Aorta (tissue), 5 donors: ENCODE results near the gene SH3RF3. TPM values are rescaled to one million over a fixed set of nuclear protein-coding genes. Genes with fewer than 3 reads are reported as not detected.
A peak's percentile ranks its signal among the peaks of the same experiment; 100 is the strongest.
"Not testable (repeated sequence)": the region's sequence is repeated elsewhere in the genome, so short reads cannot be mapped to it uniquely, and the experiment has no call there.

Experiments used
- ATAC-seq: fragments of 200-7000 bp; cut with Tn5 transposase; one replicate; pipeline ENCODE4 v1.9.1; 2022; ENCODE audit warnings: moderate library complexity; ENCODE audit not compliant: low FRiP score
- DNase-seq, 2 donors: peaks; one replicate each; pipeline ENCODE4 v3.0.0-alpha.2; 2020
- H3K27ac ChIP-seq, 2 donors: one replicate each; pipeline ENCODE4 v1.5.1; 2013; ENCODE audit warnings: low read length in 2 of 2, mild to moderate bottlenecking in 2 of 2, moderate library complexity in 2 of 2, control low read depth in 1 of 2, inconsistent platforms in 1 of 2, low read depth in 1 of 2
- H3K27me3 ChIP-seq, 2 donors: one replicate each; pipeline ENCODE4 v1.6.1; 2013; ENCODE audit warnings: control low read depth in 1 of 2, low read length in 1 of 2, mild to moderate bottlenecking in 1 of 2, moderate library complexity in 1 of 2; ENCODE audit not compliant: insufficient read depth in 2 of 2, control insufficient read depth in 1 of 2
- H3K36me3 ChIP-seq, 2 donors: one replicate each; pipeline ENCODE4 v1.6.1; 2013; ENCODE audit warnings: control low read depth in 1 of 2, low read length in 1 of 2, mild to moderate bottlenecking in 1 of 2; ENCODE audit not compliant: insufficient read depth in 2 of 2, control insufficient read depth in 1 of 2
- H3K4me1 ChIP-seq, 2 donors: one replicate each; pipeline ENCODE4 v1.6.1; 2013; ENCODE audit warnings: low read length in 2 of 2, control low read depth in 1 of 2, mild to moderate bottlenecking in 1 of 2, moderate library complexity in 1 of 2; ENCODE audit not compliant: insufficient read depth in 2 of 2, control insufficient read depth in 1 of 2
- H3K4me3 ChIP-seq, 2 donors: one replicate each; pipeline ENCODE4 v1.5.1; 2013; ENCODE audit warnings: low read length in 2 of 2, control low read depth in 1 of 2, mild to moderate bottlenecking in 1 of 2
- H3K9me3 ChIP-seq: one replicate; pipeline ENCODE4 v1.6.1; 2013; ENCODE audit warnings: mild to moderate bottlenecking, low read length; ENCODE audit not compliant: control insufficient read depth
- WGBS, 2 donors: extraction: QIAGEN DNeasy Blood & Tissue Kit; methylation state at CpG; one replicate each; pipeline ENCODE4 v1.1.7; 2013; 5-methylcytosine and 5-hydroxymethylcytosine counted together
- intact Hi-C, 2 donors: fragments of 100-400 bp; cut with DNase I; formaldehyde crosslinking; loops; one replicate each; pipeline versions ENCODE4 v1.14.2 to v1.15.0; 2022
- polyA plus RNA-seq, 2 donors: library from polyadenylated mRNA; stranded (reverse); fragments of 200-250 nt; gene quantifications; one replicate each; pipeline ENCODE4 v1.2.3, GENCODE V29; 2013
- total RNA-seq, 2 donors: library from RNA; stranded (reverse); fragmentation: NEBNext Ultra II Directional; extraction: Animal tissue kit (Norgen Biotek cat#: 25700); gene quantifications; one replicate each; pipeline ENCODE4 v1.2.1, GENCODE V29; 2021
- donor health status: healthy with polysubstance abuse.
- donor health status: Bipolar disorder and iron deficiency.
- donor health status: DM: no; HTN: no; CAD: no.
- donor health status: DM: no; HTN: no; CAD: no.
- donor health status: DM: yes; HTN: yes; CAD: no.

Gene SH3RF3
- total and polyA plus RNA-seq, 4 donors = 3.1 to 24.4 (median 18.0) TPM

- ATAC-seq = no peak
- Histone ChIP-seq H3K27ac (no peak overlapping the region), H3K27me3 (no peaks in the 10 kb centered on the region), H3K4me3 (no peak overlapping the region), H3K9me3 (no peaks in the 10 kb centered on the region), H3K36me3 (peaks cover 0 to 2% of the 10 kb centered on the region in 2 donors), H3K4me1 (no peaks in the 10 kb centered on the region)
- intact Hi-C loops = no loop called here
- no peak for DNase-seq
- WGBS, 2 donors = 40 to 42% methylated on average over 6 of the region's 6 CpGs
These were observed 406.4 kb downstream of the SH3RF3 start for GRCh38 chr2:109535217-109535946.

- WGBS, 2 donors = 69 to 72% methylated on average over 3 of the region's 3 CpGs
- DNase-seq, intact Hi-C loops: not testable (repeated sequence)
These were observed 407.6 kb downstream of the SH3RF3 start for GRCh38 chr2:109536556-109536955.

GRCh38 chr2:109537565-109538222, 408.7 kb downstream of the SH3RF3 start:
- H3K4me3 ChIP-seq = no peak overlapping the region
- DNase-seq = no peak
- H3K27me3 ChIP-seq = no peaks in the 10 kb centered on the region
- no peaks in the 10 kb centered on the region for H3K9me3 ChIP-seq
- peaks cover 0 to 3% of the 10 kb centered on the region in 2 donors for H3K36me3 ChIP-seq
- intact Hi-C loops = no loop called here
- no peaks in the 10 kb centered on the region for H3K4me1 ChIP-seq
- no peak for ATAC-seq
- WGBS, 2 donors = 74 to 82% methylated on average over 10 of the region's 10 CpGs
- H3K27ac ChIP-seq = no peak overlapping the region

More at GRCh38 chr2:109536556-109536955, 407.6 kb downstream of the SH3RF3 start:
- ATAC-seq, H3K9me3 ChIP-seq, H3K36me3 ChIP-seq, H3K4me3 ChIP-seq, H3K4me1 ChIP-seq, H3K27me3 ChIP-seq, H3K27ac ChIP-seq: not testable (repeated sequence)

- no peaks in the 10 kb centered on the region for H3K4me1 ChIP-seq
- no peaks in the 10 kb centered on the region for H3K9me3 ChIP-seq
- no peak overlapping the region for H3K4me3 ChIP-seq
- no peak for DNase-seq
- H3K36me3 ChIP-seq = peaks cover 0 to 3% of the 10 kb centered on the region in 2 donors
- WGBS, 2 donors = 53 to 65% methylated on average over 8 of the region's 8 CpGs
- ATAC-seq = no peak
- H3K27ac ChIP-seq = no peak overlapping the region
- intact Hi-C loops = no loop called here
- H3K27me3 ChIP-seq = no peaks in the 10 kb centered on the region
These were observed 409.5 kb downstream of the SH3RF3 start for GRCh38 chr2:109538546-109538945.

GRCh38 chr2:109542384-109542783, 413.4 kb downstream of the SH3RF3 start:
- no peak for DNase-seq
- H3K4me1 ChIP-seq = peaks cover 0 to 1% of the 10 kb centered on the region in 2 donors
- intact Hi-C loops = no loop called here
- 80 to 83% methylated on average over 6 of the region's 6 CpGs for WGBS, 2 donors
- no peaks in the 10 kb centered on the region for H3K27me3 ChIP-seq
- H3K36me3 ChIP-seq = peaks cover 0 to 3% of the 10 kb centered on the region in 2 donors
- ATAC-seq = no peak
- H3K27ac ChIP-seq = no peak overlapping the region
- no peak overlapping the region for H3K4me3 ChIP-seq
- H3K9me3 ChIP-seq = no peaks in the 10 kb centered on the region

GRCh38 chr2:109545828-109546713, 417.1 kb downstream of the SH3RF3 start:
- ATAC-seq (peak; percentile 89), DNase-seq (peak in 1 of 2 donors; percentile 87)
- WGBS, 2 donors = 31 to 34% methylated on average over 10 of the region's 10 CpGs
- Histone ChIP-seq H3K27me3 (no peaks in the 10 kb centered on the region), H3K4me1 (peaks cover 0 to 1% of the 10 kb centered on the region in 2 donors), H3K27ac (no peak overlapping the region), H3K36me3 (peaks cover 0 to 2% of the 10 kb centered on the region in 2 donors), H3K4me3 (no peak overlapping the region), H3K9me3 (no peaks in the 10 kb centered on the region)
- intact Hi-C loops = loop anchor here (1.0 to 5.0 kb wide), 2 partner anchors 169 to 171 kb away; no protein-coding TSS in a partner anchor

- Histone ChIP-seq H3K27me3 (no peaks in the 10 kb centered on the region), H3K9me3 (no peaks in the 10 kb centered on the region), H3K36me3 (peaks cover 2 to 3% of the 10 kb centered on the region in 2 donors), H3K4me1 (peaks cover 0 to 1% of the 10 kb centered on the region in 2 donors), H3K27ac (no peak overlapping the region), H3K4me3 (no peak overlapping the region)
- 87 to 88% methylated on average over 2 of the region's 2 CpGs for WGBS, 2 donors
- ATAC-seq = no peak
- DNase-seq = no peak
- intact Hi-C loops = loop anchor here in 1 of 2 donors (5.0 kb wide), 1 partner anchor 170 kb away; no protein-coding TSS in a partner anchor
These were observed 418.3 kb downstream of the SH3RF3 start for GRCh38 chr2:109547280-109547679.

GRCh38 chr2:109549016-109549590, 420.1 kb downstream of the SH3RF3 start:
- 82 to 83% methylated on average over 4 of the region's 4 CpGs for WGBS, 2 donors
- no peak for ATAC-seq

More at GRCh38 chr2:109549016-109549590, 420.1 kb downstream of the SH3RF3 start:
- intact Hi-C loops = loop anchor here in 1 of 2 donors (5.0 kb wide), 1 partner anchor 168 kb away; no protein-coding TSS in a partner anchor
- Histone ChIP-seq H3K27ac (no peak overlapping the region), H3K9me3 (no peaks in the 10 kb centered on the region), H3K36me3 (peaks cover 2 to 6% of the 10 kb centered on the region in 2 donors), H3K4me1 (peaks cover 0 to 1% of the 10 kb centered on the region in 2 donors), H3K27me3 (no peaks in the 10 kb centered on the region), H3K4me3 (no peak overlapping the region)
- DNase-seq = no peak
